ENCODE results near the gene POLDIP3.
A peak's percentile ranks its signal among the peaks of the same experiment; 100 is the strongest.
"Not testable (repeated sequence)": the region's sequence is repeated elsewhere in the genome, so short reads cannot be mapped to it uniquely, and the experiment has no call there.

POLDIP3 gene

GRCh38 chr22:42619261-42620063 lies 4.8 kb upstream of the POLDIP3 start:
- no peak for DNase-seq (ENCODE audit: low read depth in 3 of 3)

- no peak for DNase-seq (ENCODE audit: low read depth in 3 of 3)
Observed at GRCh38 chr22:42617155-42617983, 2.7 kb upstream of the POLDIP3 start.

- not testable (repeated sequence) for DNase-seq (ENCODE audit: low read depth in 3 of 3)
Observed at GRCh38 chr22:42615860-42616175, 1.1 kb upstream of the POLDIP3 start.

GRCh38 chr22:42615092-42615859 lies 593 bp upstream of the POLDIP3 start:
- DNase-seq (ENCODE audit: low read depth in 3 of 3) = peak; percentile 78 to 91 (median 87)

GRCh38 chr22:42613872-42614301 lies 796 bp downstream of the POLDIP3 start:
- peak in 1 of 3 experiments; percentile 12 for DNase-seq (ENCODE audit: low read depth in 3 of 3)

- no peak for DNase-seq (ENCODE audit: low read depth in 3 of 3)
Observed at GRCh38 chr22:42612336-42612735, 2.3 kb downstream of the POLDIP3 start.

- DNase-seq (ENCODE audit: low read depth in 3 of 3) = no peak
Observed at GRCh38 chr22:42611051-42611450, 3.6 kb downstream of the POLDIP3 start.

GRCh38 chr22:42610186-42610585 lies 4.5 kb downstream of the POLDIP3 start:
- no peak for DNase-seq (ENCODE audit: low read depth in 3 of 3)

GRCh38 chr22:42608823-42609361 lies 5.8 kb downstream of the POLDIP3 start:
- DNase-seq (ENCODE audit: low read depth in 3 of 3) = no peak

GRCh38 chr22:42608136-42608822 lies 6.4 kb downstream of the POLDIP3 start:
- DNase-seq (ENCODE audit: low read depth in 3 of 3) = no peak

GRCh38 chr22:42607641-42608040 lies 7.0 kb downstream of the POLDIP3 start:
- not testable (repeated sequence) for DNase-seq (ENCODE audit: low read depth in 3 of 3)

GRCh38 chr22:42604403-42604802 lies 10.3 kb downstream of the POLDIP3 start:
- no peak for DNase-seq (ENCODE audit: low read depth in 3 of 3)

- no peak for DNase-seq (ENCODE audit: low read depth in 3 of 3)
Observed at GRCh38 chr22:42603427-42603826, 11.3 kb downstream of the POLDIP3 start.

- no peak for DNase-seq (ENCODE audit: low read depth in 3 of 3)
Observed at GRCh38 chr22:42602470-42602869, 12.2 kb downstream of the POLDIP3 start.

- DNase-seq (ENCODE audit: low read depth in 3 of 3) = no peak
Observed at GRCh38 chr22:42601879-42602465, 12.7 kb downstream of the POLDIP3 start.

GRCh38 chr22:42596863-42597530 lies 17.7 kb downstream of the POLDIP3 start:
- DNase-seq (ENCODE audit: low read depth in 3 of 3) = no peak

GRCh38 chr22:42596336-42596735 lies 18.3 kb downstream of the POLDIP3 start:
- no peak for DNase-seq (ENCODE audit: low read depth in 3 of 3)

- no peak for DNase-seq (ENCODE audit: low read depth in 3 of 3)
Observed at GRCh38 chr22:42595434-42595833, 19.2 kb downstream of the POLDIP3 start.

- DNase-seq (ENCODE audit: low read depth in 3 of 3) = no peak
Observed at GRCh38 chr22:42591987-42592386, 22.7 kb downstream of the POLDIP3 start.

GRCh38 chr22:42587588-42588175 lies 27.0 kb downstream of the POLDIP3 start:
- DNase-seq (ENCODE audit: low read depth in 3 of 3) = no peak

All from stimulated activated CD4-positive, alpha-beta T cell treated with anti-CD3 and anti-CD28 coated beads, TNF-alpha, amount 100 ng/mL, for 24 hours (primary cell).